Trophoblast cell (in vitro differentiated cells and primary cell): Measurements from ENCODE around the gene BRD7.

ENCODE experiments used
- DNase-seq, 2 donors: peaks; one replicate each; pipeline ENCODE4 v3.0.0-alpha.2; 2016
- H2AFZ ChIP-seq: 2 replicates; pipeline ENCODE4 v1.6.1; 2013; ENCODE audit warnings: low read length, moderate library complexity, mild to moderate bottlenecking; ENCODE audit not compliant: insufficient read depth, poor library complexity
- H2AK5ac ChIP-seq: 2 replicates; pipeline ENCODE4 v1.6.1; 2013; ENCODE audit warnings: mild to moderate bottlenecking, low read length
- H2BK120ac ChIP-seq: 2 replicates; pipeline ENCODE4 v1.6.1; 2013; ENCODE audit warnings: low read length, mild to moderate bottlenecking, moderate library complexity; ENCODE audit not compliant: insufficient read depth, poor library complexity
- H2BK12ac ChIP-seq: 2 replicates; pipeline ENCODE4 v1.6.1; 2013; ENCODE audit warnings: mild to moderate bottlenecking, low read length, moderate library complexity
- H2BK5ac ChIP-seq: 2 replicates; pipeline ENCODE4 v1.6.1; 2013; ENCODE audit warnings: low read length, low read depth, moderate library complexity, mild to moderate bottlenecking; ENCODE audit not compliant: poor library complexity
- H3K14ac ChIP-seq: 2 replicates; pipeline ENCODE4 v1.6.1; 2013; ENCODE audit warnings: mild to moderate bottlenecking, low read length
- H3K18ac ChIP-seq: 2 replicates; pipeline ENCODE4 v1.6.1; 2013; ENCODE audit warnings: mild to moderate bottlenecking, low read length
- H3K23ac ChIP-seq: 2 replicates; pipeline ENCODE4 v1.6.1; 2013; ENCODE audit warnings: low read length
- H3K27ac ChIP-seq: 2 replicates; pipeline ENCODE4 v1.5.1; 2013; ENCODE audit warnings: low read depth, mild to moderate bottlenecking, inconsistent platforms, low read length, moderate library complexity
- H3K27me3 ChIP-seq: 2 replicates; pipeline ENCODE4 v1.6.1; 2013; ENCODE audit warnings: inconsistent platforms, mild to moderate bottlenecking, low read length, moderate library complexity; ENCODE audit not compliant: insufficient read depth
- H3K36me3 ChIP-seq, 2 experiments: 1 replicate in 1 of 2; 2 replicates in 1 of 2; pipeline ENCODE4 v1.6.1; 2013; ENCODE audit warnings: low read length in 2 of 2, mild to moderate bottlenecking in 2 of 2, moderate library complexity in 1 of 2; ENCODE audit not compliant: insufficient read depth in 2 of 2, control insufficient read depth in 1 of 2
- H3K4ac ChIP-seq: 2 replicates; pipeline ENCODE4 v1.6.1; 2013; ENCODE audit warnings: low read depth, mild to moderate bottlenecking, low read length, moderate library complexity
- H3K4me1 ChIP-seq, 2 experiments: 1 replicate in 1 of 2; 2 replicates in 1 of 2; pipeline ENCODE4 v1.6.1; 2013; ENCODE audit warnings: low read length in 2 of 2, mild to moderate bottlenecking in 2 of 2, moderate library complexity in 1 of 2; ENCODE audit not compliant: insufficient read depth in 2 of 2, control insufficient read depth in 1 of 2
- H3K4me2 ChIP-seq: 2 replicates; pipeline ENCODE4 v1.6.1; 2013; ENCODE audit warnings: inconsistent platforms, mild to moderate bottlenecking, low read length, moderate library complexity
- H3K4me3 ChIP-seq: 2 replicates; pipeline ENCODE4 v1.5.1; 2013; ENCODE audit warnings: mild to moderate bottlenecking, low read depth, low read length, inconsistent platforms
- H3K79me1 ChIP-seq: one replicate; pipeline ENCODE4 v1.6.1; 2013; ENCODE audit warnings: low read length
- H3K79me2 ChIP-seq: 2 replicates; pipeline ENCODE4 v1.6.1; 2013; ENCODE audit warnings: low read length, mild to moderate bottlenecking; ENCODE audit not compliant: control insufficient read depth, insufficient read depth, poor library complexity
- H3K9ac ChIP-seq: 2 replicates; pipeline ENCODE4 v1.6.1; 2013; ENCODE audit warnings: mild to moderate bottlenecking, low read length
- H3K9me3 ChIP-seq: 2 replicates; pipeline ENCODE4 v1.6.1; 2013; ENCODE audit warnings: low read depth, mild to moderate bottlenecking, control low read depth, inconsistent platforms, low read length; ENCODE audit not compliant: insufficient read depth
- H4K12ac ChIP-seq: 2 replicates; pipeline ENCODE4 v1.6.1; 2013; ENCODE audit warnings: low read depth, mild to moderate bottlenecking, low read length, moderate library complexity
- H4K8ac ChIP-seq: 2 replicates; pipeline ENCODE4 v1.6.1; 2013; ENCODE audit warnings: low read depth, mild to moderate bottlenecking, low read length, moderate library complexity
- H4K91ac ChIP-seq: one replicate; pipeline ENCODE4 v1.6.1; 2013; ENCODE audit warnings: low read depth, mild to moderate bottlenecking, low read length, moderate library complexity
- WGBS: extraction: QIAGEN DNeasy Blood & Tissue Kit; methylation state at CpG from one replicate; pipeline ENCODE4 v1.1.7; 2013; ENCODE audit warnings: missing lambda C conversion rate; ENCODE audit not compliant: insufficient read length, insufficient coverage; ENCODE audit errors: extremely low coverage; 5-methylcytosine and 5-hydroxymethylcytosine counted together

Gene BRD7

GRCh38 chr16:50393416-50393815 lies 24.6 kb upstream of the BRD7 start:
- no peaks in the 10 kb centered on the region for H3K9me3 ChIP-seq
- H3K4me1 ChIP-seq, result no peaks in the 10 kb centered on the region
- WGBS, result no CpG with 5 or more reads among the region's 8 CpGs
- no peak overlapping the region for H2BK12ac ChIP-seq
- no peak overlapping the region for H3K4me3 ChIP-seq
- H3K9ac ChIP-seq, result no peak overlapping the region
- no peak overlapping the region for H4K91ac ChIP-seq
- H3K4me2 ChIP-seq, result no peak overlapping the region
- H2BK120ac ChIP-seq, result no peak overlapping the region
- no peak overlapping the region for H3K23ac ChIP-seq
- H2AFZ ChIP-seq, result no peak overlapping the region
- no peak overlapping the region for H2BK5ac ChIP-seq
- no peaks in the 10 kb centered on the region for H3K27me3 ChIP-seq
- DNase-seq, result no peak
- no peak overlapping the region for H3K14ac ChIP-seq
- no peak overlapping the region for H3K27ac ChIP-seq
- no peak overlapping the region for H4K12ac ChIP-seq
- no peak overlapping the region for H4K8ac ChIP-seq
- no peak overlapping the region for H2AK5ac ChIP-seq
- H3K4ac ChIP-seq, result no peak overlapping the region
- H3K79me1 ChIP-seq, result no peaks in the 10 kb centered on the region
- H3K18ac ChIP-seq, result no peak overlapping the region
- no peaks in the 10 kb centered on the region for H3K79me2 ChIP-seq
- no peaks in the 10 kb centered on the region for H3K36me3 ChIP-seq

- no peak overlapping the region for H2BK5ac ChIP-seq
- DNase-seq, result no peak
- H3K79me1 ChIP-seq, result no peaks in the 10 kb centered on the region
- no peaks in the 10 kb centered on the region for H3K27me3 ChIP-seq
- H4K8ac ChIP-seq, result no peak overlapping the region
- H3K14ac ChIP-seq, result no peak overlapping the region
- H3K18ac ChIP-seq, result no peak overlapping the region
- no peaks in the 10 kb centered on the region for H3K4me1 ChIP-seq
- H3K9ac ChIP-seq, result no peak overlapping the region
- no peak overlapping the region for H3K4ac ChIP-seq
- H3K4me2 ChIP-seq, result no peak overlapping the region
- peaks cover 3% of the 10 kb centered on the region for H3K9me3 ChIP-seq
- no peak overlapping the region for H2AFZ ChIP-seq
- H4K12ac ChIP-seq, result no peak overlapping the region
- H3K23ac ChIP-seq, result no peak overlapping the region
- no peak overlapping the region for H4K91ac ChIP-seq
- no peak overlapping the region for H2AK5ac ChIP-seq
- H3K36me3 ChIP-seq, result no peaks in the 10 kb centered on the region
- H2BK12ac ChIP-seq, result no peak overlapping the region
- H2BK120ac ChIP-seq, result no peak overlapping the region
- no peak overlapping the region for H3K27ac ChIP-seq
- no peaks in the 10 kb centered on the region for H3K79me2 ChIP-seq
- H3K4me3 ChIP-seq, result no peak overlapping the region
- no CpG with 5 or more reads among the region's 30 CpGs for WGBS
These were observed 22.3 kb upstream of the BRD7 start for GRCh38 chr16:50390914-50391716.

DNA sequence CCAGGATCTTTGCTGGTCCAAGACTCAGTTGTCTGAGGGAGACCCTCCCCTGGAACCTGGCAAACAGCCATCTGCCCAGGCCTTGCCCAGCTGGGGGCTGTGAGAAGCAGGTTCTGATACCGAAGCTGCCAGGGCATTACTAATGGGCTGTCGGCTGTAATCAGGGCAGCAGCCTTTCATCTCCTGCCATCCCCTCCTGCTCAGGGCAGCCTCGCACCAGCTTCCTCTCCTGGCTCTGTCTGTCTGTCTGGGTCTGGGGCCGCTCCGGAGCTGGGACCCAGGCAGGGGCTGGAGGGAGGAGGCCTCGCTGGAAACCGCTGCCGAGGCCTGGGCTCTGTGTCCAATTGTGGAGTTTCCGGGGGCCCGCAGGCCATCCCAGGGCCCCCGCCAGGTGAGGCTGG lies 21.6 kb upstream of the BRD7 start:
- Histone ChIP-seq H3K4me3 (no peak overlapping the region), H3K27ac (no peak overlapping the region), H3K9ac (no peak overlapping the region), H3K18ac (no peak overlapping the region), H3K79me1 (no peaks in the 10 kb centered on the region), H4K12ac (no peak overlapping the region), H2BK5ac (no peak overlapping the region), H3K4me2 (no peak overlapping the region), H2AK5ac (no peak overlapping the region), H2AFZ (no peak overlapping the region), H4K91ac (no peak overlapping the region), H3K14ac (no peak overlapping the region), H4K8ac (no peak overlapping the region), H3K4ac (no peak overlapping the region), H3K79me2 (no peaks in the 10 kb centered on the region), H3K4me1 (no peaks in the 10 kb centered on the region), H3K27me3 (no peaks in the 10 kb centered on the region), H2BK12ac (no peak overlapping the region), H3K23ac (no peak overlapping the region), H3K9me3 (peaks cover 4% of the 10 kb centered on the region), H2BK120ac (no peak overlapping the region), H3K36me3 (no peaks in the 10 kb centered on the region)
- WGBS, result no CpG with 5 or more reads among the region's 11 CpGs
- DNase-seq, result no peak

DNA sequence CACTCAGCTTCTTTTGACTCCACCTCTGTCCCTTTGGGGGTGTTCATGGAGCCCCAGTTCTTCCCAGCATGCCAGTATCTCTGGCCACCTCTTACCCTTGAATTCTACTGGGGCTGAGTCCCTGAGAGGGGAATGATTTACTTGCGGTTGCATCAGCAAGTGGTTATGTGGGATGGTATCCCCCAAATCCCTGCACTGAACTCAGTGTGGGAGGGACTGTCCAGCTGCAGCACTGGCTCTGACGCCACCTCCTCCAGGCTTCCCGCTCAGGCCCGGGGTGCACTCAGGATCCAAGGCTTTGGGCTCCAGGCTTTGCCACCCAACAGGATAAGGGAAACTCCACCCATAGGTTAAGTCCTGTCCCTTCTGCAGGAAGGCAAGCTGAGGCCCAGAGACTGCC lies 21.1 kb upstream of the BRD7 start:
- no CpG with 5 or more reads among the region's 4 CpGs for WGBS
- H4K12ac ChIP-seq, result no peak overlapping the region
- no peak overlapping the region for H2BK12ac ChIP-seq
- no peaks in the 10 kb centered on the region for H3K36me3 ChIP-seq
- no peaks in the 10 kb centered on the region for H3K27me3 ChIP-seq
- H4K8ac ChIP-seq, result no peak overlapping the region
- no peaks in the 10 kb centered on the region for H3K79me1 ChIP-seq
- no peak overlapping the region for H2AFZ ChIP-seq
- H4K91ac ChIP-seq, result no peak overlapping the region
- H3K14ac ChIP-seq, result no peak overlapping the region
- no peak overlapping the region for H3K27ac ChIP-seq
- H3K9ac ChIP-seq, result no peak overlapping the region
- no peak overlapping the region for H2AK5ac ChIP-seq
- no peak overlapping the region for H3K23ac ChIP-seq
- H3K9me3 ChIP-seq, result peaks cover 4% of the 10 kb centered on the region
- no peak overlapping the region for H3K18ac ChIP-seq
- no peak overlapping the region for H3K4me3 ChIP-seq
- no peaks in the 10 kb centered on the region for H3K79me2 ChIP-seq
- H3K4me1 ChIP-seq, result no peaks in the 10 kb centered on the region
- DNase-seq, result no peak
- no peak overlapping the region for H2BK5ac ChIP-seq
- no peak overlapping the region for H2BK120ac ChIP-seq
- no peak overlapping the region for H3K4me2 ChIP-seq
- H3K4ac ChIP-seq, result no peak overlapping the region
